Sigmoid colon (tissue), 4 donors: Measurements from ENCODE around the gene VAV3.

Source experiments
- CTCF ChIP-seq, 4 experiments: fragments of 450-650 bp in 3 of 4; fragments of 200-600 bp in 1 of 4; IDR thresholded peaks; one replicate each; pipeline ENCODE4 v1.5.1; 2016 to 2019; ENCODE audit warnings: antibody characterized with exemption in 4 of 4, mild to moderate bottlenecking in 3 of 4, moderate library complexity in 2 of 4
- EP300 ChIP-seq, 4 donors: sonication (generic); formaldehyde crosslinking; IDR thresholded peaks; one replicate each; pipeline ENCODE4 v1.6.1; 2017; ENCODE audit warnings: antibody characterized with exemption in 4 of 4
- POLR2A ChIP-seq, 2 donors: fragments of 450-650 bp; IDR thresholded peaks; one replicate each; pipeline ENCODE4 v1.6.1; 2016; ENCODE audit warnings: antibody characterized with exemption in 2 of 2, mild to moderate bottlenecking in 2 of 2, moderate library complexity in 2 of 2
- POLR2AphosphoS5 ChIP-seq, 4 donors: sonication (generic); formaldehyde crosslinking; IDR thresholded peaks; one replicate each; pipeline ENCODE4 v1.6.1; 2017; ENCODE audit warnings: antibody characterized with exemption in 4 of 4

GRCh38 chr1:107781245-107781644 is 183.7 kb downstream of the VAV3 start:
- TF ChIP-seq CTCF (IDR thresholded peaks at IDR 0.05) (no peak), POLR2AphosphoS5 (IDR thresholded peaks at IDR 0.05) (no peak), POLR2A (IDR thresholded peaks at IDR 0.05) (no peak), EP300 (IDR thresholded peaks at IDR 0.05) (no peak)
